Activated CD4-positive, alpha-beta T cell treated with anti-CD3 and anti-CD28 coated beads, Interleukin-2, amount 10 ng/mL, durations not matched to agents 24 days and 14 days (primary cell): Measurements from ENCODE around the gene DHTKD1. TPM values are rescaled to one million over a fixed set of nuclear protein-coding genes. Genes with fewer than 3 reads are reported as not detected.
"Not testable (repeated sequence)": the region's sequence is repeated elsewhere in the genome, so short reads cannot be mapped to it uniquely, and the experiment has no call there.

Experiments used
- DNase-seq: peaks from one replicate; pipeline ENCODE4 v3.0.0; 2022
- H3K27ac Mint-ChIP-seq: one replicate; pipeline ENCODE4 v1.8.0; 2022; ENCODE audit warnings: mild to moderate bottlenecking, mixed read lengths
- H3K27me3 Mint-ChIP-seq: one replicate; pipeline ENCODE4 v1.8.0; 2022; ENCODE audit warnings: mixed read lengths
- H3K36me3 Mint-ChIP-seq: one replicate; pipeline ENCODE4 v1.8.0; 2022; ENCODE audit warnings: low read depth, mild to moderate bottlenecking, mixed read lengths
- H3K4me1 Mint-ChIP-seq: one replicate; pipeline ENCODE4 v1.8.0; 2021; ENCODE audit warnings: mixed read lengths
- H3K4me3 Mint-ChIP-seq: one replicate; pipeline ENCODE4 v1.8.0; 2022; ENCODE audit warnings: mild to moderate bottlenecking, moderate library complexity, mixed read lengths
- H3K9me3 Mint-ChIP-seq: one replicate; pipeline ENCODE4 v1.8.0; 2021; ENCODE audit warnings: mixed read lengths
- intact Hi-C: fragments of 100-400 bp; cut with micrococcal nuclease; formaldehyde crosslinking; loops from one replicate; pipeline ENCODE4 v1.15.1; 2023
- total RNA-seq: library from RNA; stranded (reverse); gene quantifications from 2 replicates; pipeline ENCODE4 v1.2.3, GENCODE V29; 2022

Gene DHTKD1
- total RNA-seq, 1 donor from 2014 or later: 21.6 TPM

DNA sequence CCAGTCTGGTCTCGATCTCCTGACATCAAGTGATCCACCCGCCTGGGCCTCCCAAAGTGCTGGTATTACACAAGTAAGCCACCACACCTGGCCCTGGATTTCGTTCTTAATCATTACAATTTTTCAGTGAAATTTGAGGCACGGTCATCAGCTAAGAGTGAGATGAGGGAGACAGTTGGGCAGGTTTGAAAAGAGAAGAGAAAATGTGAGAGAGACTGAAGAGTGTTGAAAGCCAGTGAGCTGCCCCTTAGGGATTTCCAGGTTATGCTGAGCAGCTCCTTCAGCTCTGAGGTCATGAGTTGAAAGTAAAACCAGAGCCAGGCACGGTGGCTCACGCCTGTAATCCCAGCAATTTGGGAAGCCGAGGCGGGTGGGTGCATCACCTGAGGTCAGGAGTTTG lies 20.2 kb upstream of the DHTKD1 start:
- no peak for DNase-seq
- no peaks in the 10 kb centered on the region for H3K36me3 Mint-ChIP-seq

DNA sequence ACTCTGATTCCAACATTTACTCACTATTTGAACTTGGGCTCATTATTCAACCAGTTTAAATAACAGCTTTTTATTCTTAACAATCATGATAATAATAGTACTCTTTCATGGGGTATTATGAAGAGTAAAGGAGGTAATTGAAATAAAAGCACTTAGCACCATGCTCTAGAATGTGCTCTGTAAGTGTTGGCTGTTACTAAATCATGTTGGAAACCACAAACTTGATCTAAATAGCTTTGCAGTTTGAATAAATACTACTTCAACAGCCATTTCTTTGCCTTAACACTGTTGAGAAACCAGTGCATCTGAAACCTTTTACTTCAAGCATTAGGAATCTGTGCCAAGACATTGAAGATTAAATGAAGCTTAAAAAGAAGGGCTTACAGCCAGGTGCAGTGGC lies 18.2 kb upstream of the DHTKD1 start:
- Mint-ChIP-seq H3K27me3 (peaks cover 4% of the 10 kb centered on the region), H3K27ac (no peak overlapping the region), H3K4me3 (no peak overlapping the region), H3K9me3 (no peaks in the 10 kb centered on the region), H3K4me1 (peaks cover 4% of the 10 kb centered on the region), H3K36me3 (no peaks in the 10 kb centered on the region)
- no peak for DNase-seq
- intact Hi-C loops: no loop called here

More for the DNA sequence above, 20.2 kb upstream of the DHTKD1 start:
- no peak overlapping the region for H3K4me3 Mint-ChIP-seq
- H3K27ac Mint-ChIP-seq: no peak overlapping the region
- H3K27me3 Mint-ChIP-seq: peaks cover 4% of the 10 kb centered on the region
- no peaks in the 10 kb centered on the region for H3K9me3 Mint-ChIP-seq
- intact Hi-C loops: loop anchor here (10.0 kb wide), 1 partner anchor 874 kb away; no protein-coding TSS in a partner anchor
- peaks cover 6% of the 10 kb centered on the region for H3K4me1 Mint-ChIP-seq

DNA sequence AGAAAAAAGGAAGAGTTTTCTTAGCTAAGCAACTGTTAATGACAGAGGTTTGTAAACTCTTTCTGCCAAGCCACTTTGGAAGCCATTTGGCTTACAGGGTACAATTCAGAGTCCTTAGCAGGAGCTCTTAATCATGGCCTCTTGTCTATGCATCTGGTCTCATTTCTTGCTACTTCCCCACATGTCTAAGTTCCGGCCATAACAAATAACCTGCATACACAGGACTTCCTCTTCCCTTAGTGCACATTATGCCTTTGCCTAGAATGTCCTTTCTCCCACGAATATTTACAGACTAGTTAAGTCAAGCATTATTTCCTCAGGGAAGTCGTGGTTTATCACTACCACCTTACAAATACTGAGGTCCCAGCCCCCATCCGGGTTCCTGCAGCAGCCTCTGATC lies 17.5 kb upstream of the DHTKD1 start:
- no peaks in the 10 kb centered on the region for H3K9me3 Mint-ChIP-seq
- H3K36me3 Mint-ChIP-seq: no peaks in the 10 kb centered on the region
- H3K27me3 Mint-ChIP-seq: peaks cover 4% of the 10 kb centered on the region
- no peak overlapping the region for H3K4me3 Mint-ChIP-seq
- intact Hi-C loops: no loop called here
- H3K4me1 Mint-ChIP-seq: peaks cover 4% of the 10 kb centered on the region
- H3K27ac Mint-ChIP-seq: no peak overlapping the region
- no peak for DNase-seq

DNA sequence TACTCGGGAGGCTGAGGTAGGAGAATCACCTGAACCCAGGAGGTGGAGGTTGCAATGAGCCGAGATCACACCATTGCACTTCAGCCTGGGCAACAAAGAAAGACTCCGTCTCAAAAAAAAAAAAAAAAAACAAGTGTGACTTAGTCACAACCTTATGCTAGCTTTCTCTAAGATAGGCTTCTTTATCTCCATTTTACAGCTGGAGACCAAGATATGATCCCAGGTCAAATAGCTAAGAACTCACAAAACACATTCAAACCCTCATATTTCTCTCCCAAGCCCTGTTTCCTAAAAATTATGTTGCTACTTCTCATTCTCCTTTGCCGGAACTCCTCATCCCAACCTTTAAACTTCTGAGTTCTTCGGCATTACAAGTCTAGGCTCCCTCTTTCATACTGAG lies 13.0 kb upstream of the DHTKD1 start:
- Mint-ChIP-seq H3K4me1 (peaks cover 2% of the 10 kb centered on the region), H3K36me3 (no peaks in the 10 kb centered on the region), H3K4me3 (no peak overlapping the region), H3K27ac (no peak overlapping the region), H3K27me3 (no peaks in the 10 kb centered on the region), H3K9me3 (no peaks in the 10 kb centered on the region)
- intact Hi-C loops: no loop called here
- DNase-seq: no peak

DNA sequence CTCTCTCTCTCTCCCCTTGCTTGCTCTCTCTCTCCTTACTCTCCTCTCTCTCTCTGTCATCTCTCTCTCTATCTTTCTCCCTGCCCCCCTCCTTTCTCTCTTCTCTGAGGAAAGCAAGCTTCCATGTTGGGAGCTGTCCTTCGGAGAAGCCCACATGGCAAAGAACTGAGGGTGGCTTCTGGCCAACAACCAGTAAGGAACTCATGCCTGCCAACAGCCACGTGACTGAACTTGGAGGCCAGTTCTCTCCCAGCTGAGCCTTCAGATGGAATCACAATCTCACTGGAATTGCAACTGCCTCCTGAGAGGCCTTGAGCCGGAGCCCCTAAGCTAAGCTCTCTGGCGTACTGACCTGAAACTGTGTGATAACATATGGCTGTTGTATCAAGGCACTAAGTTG lies 12.0 kb upstream of the DHTKD1 start:
- no peaks in the 10 kb centered on the region for H3K4me1 Mint-ChIP-seq
- no peak for DNase-seq

DNA sequence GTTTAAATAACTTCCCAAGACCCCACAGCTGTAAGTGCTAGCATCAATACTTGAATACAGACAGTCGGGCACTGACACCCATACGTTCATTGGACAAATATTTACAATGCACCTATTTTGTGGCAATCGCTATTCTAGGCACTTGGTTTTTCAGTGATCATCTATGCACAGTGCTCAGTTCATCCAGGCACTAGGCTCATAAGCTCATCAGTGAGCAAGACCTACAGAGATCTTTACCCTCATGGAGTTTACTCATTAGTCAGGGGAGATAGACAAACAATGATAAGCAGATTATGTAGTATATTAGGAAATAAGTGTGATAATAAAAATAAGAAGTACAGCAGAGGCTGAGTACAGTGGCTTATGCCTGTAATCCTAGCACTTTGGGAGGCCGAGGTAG lies 7.6 kb upstream of the DHTKD1 start:
- H3K9me3 Mint-ChIP-seq: no peaks in the 10 kb centered on the region
- no peak overlapping the region for H3K27ac Mint-ChIP-seq
- H3K4me1 Mint-ChIP-seq: no peaks in the 10 kb centered on the region
- no peak for DNase-seq
- intact Hi-C loops: no loop called here
- H3K36me3 Mint-ChIP-seq: no peaks in the 10 kb centered on the region
- no peaks in the 10 kb centered on the region for H3K27me3 Mint-ChIP-seq
- H3K4me3 Mint-ChIP-seq: no peak overlapping the region

More for the DNA sequence above, 12.0 kb upstream of the DHTKD1 start:
- no peaks in the 10 kb centered on the region for H3K27me3 Mint-ChIP-seq
- H3K27ac Mint-ChIP-seq: no peak overlapping the region
- intact Hi-C loops: no loop called here
- no peaks in the 10 kb centered on the region for H3K9me3 Mint-ChIP-seq
- H3K4me3 Mint-ChIP-seq: no peak overlapping the region
- H3K36me3 Mint-ChIP-seq: no peaks in the 10 kb centered on the region

DNA sequence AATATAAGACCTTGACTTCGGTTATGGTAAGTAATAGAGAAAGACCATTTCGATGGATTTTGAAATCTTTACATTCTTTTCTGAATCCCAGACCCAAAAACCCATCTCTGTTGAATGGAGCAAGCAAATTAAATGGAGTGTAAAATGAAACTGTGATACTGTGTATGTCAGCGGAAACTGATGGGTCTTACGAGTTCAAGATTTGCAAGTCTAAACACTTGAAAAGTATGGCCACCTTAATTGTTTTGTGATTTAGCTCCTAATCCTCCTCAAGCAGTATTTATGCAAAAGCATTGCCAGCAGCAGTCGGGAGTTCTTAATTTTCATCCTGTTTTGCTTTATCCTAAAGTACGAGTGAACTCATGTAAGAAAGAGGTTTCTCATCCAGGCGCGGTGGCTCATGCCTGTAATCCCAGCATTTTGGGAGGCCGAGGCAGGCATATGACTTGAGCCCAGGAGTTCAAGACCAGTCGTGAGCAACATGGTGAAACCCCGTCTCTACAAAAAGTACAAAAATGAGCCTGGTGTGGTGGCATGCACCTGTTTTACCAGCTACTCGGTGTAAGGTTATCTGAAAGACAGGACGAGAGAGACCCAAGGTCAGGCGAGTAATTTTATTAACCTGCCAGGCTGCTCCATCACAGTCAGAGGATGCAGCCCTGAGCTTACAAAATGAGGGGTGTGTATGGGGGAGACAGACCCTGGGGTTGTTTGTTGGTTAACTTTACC lies 5.8 kb upstream of the DHTKD1 start:
- Mint-ChIP-seq H3K36me3 (no peaks in the 10 kb centered on the region), H3K27ac (no peak overlapping the region), H3K4me1 (no peaks in the 10 kb centered on the region), H3K9me3 (no peaks in the 10 kb centered on the region), H3K27me3 (no peaks in the 10 kb centered on the region), H3K4me3 (no peak overlapping the region)
- no peak for DNase-seq
- intact Hi-C loops: no loop called here

DNA sequence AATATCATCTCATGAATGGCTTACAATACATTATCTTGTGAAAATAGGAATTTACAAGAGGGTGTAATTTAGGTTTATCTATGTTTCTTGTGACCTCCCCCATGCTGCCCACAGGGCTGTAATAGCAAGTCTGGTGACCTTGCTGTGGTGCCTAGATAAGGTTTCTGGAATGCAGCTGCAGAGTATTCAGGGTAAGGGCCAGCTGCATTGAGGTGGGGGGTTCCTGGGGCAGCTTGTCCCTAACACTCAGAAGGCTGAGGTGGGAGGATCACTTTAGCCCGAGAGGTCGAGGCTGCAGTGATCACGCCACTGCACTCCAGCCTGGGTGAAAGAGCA lies 5.3 kb upstream of the DHTKD1 start:
- Mint-ChIP-seq H3K4me1 (peaks cover 3% of the 10 kb centered on the region), H3K9me3 (no peaks in the 10 kb centered on the region), H3K27ac (no peak overlapping the region), H3K27me3 (no peaks in the 10 kb centered on the region), H3K36me3 (no peaks in the 10 kb centered on the region), H3K4me3 (no peak overlapping the region)
- DNase-seq: no peak
- intact Hi-C loops: no loop called here

DNA sequence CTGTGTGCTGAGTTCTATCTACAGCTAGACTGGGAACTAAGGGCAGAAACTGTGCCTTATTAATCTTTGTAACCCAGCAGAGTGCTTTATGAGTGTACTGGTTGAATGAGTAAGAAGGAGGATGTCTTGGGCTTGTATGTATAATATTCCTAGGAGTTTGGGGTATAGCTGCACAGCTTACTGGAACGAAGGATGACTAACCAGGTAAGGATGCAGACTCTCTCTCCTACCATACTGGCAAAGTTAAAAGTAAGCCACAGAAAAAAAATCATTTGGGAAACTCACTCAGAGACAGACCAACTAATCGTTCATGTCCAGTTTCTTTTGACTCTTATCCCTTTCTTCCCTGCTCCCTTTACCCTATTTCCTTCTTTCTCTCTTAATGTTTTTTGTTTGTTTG lies 1.4 kb upstream of the DHTKD1 start:
- H3K27me3 Mint-ChIP-seq: no peaks in the 10 kb centered on the region
- H3K9me3 Mint-ChIP-seq: no peaks in the 10 kb centered on the region
- DNase-seq: no peak
- intact Hi-C loops: no loop called here
- peaks cover 17% of the 10 kb centered on the region for H3K4me1 Mint-ChIP-seq
- H3K4me3 Mint-ChIP-seq: no peak overlapping the region
- H3K36me3 Mint-ChIP-seq: no peaks in the 10 kb centered on the region
- H3K27ac Mint-ChIP-seq: no peak overlapping the region

DNA sequence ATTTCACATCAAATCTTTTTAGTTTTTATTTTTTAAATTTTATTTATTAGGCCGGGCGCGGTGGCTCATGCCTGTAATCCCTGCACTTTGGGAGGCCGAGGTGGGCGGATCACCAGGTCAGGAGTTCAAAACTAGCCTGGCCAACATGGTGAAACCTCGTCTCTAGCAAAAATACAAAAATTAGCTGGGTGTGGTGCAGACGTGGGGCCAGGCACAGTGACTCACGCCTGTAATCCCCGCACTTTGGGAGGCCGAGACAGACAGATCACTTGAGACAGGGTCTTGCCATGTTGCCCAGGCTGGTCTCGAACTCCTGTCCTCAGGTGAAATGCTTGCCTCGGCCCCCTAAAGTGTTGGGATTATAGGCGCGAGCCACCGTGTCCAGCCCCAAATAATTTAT lies 2.7 kb downstream of the DHTKD1 start:
- H3K9me3 Mint-ChIP-seq, DNase-seq, H3K36me3 Mint-ChIP-seq, intact Hi-C loops, H3K27me3 Mint-ChIP-seq, H3K27ac Mint-ChIP-seq, H3K4me3 Mint-ChIP-seq: not testable (repeated sequence)
- peaks cover 24% of the 10 kb centered on the region for H3K4me1 Mint-ChIP-seq

DNA sequence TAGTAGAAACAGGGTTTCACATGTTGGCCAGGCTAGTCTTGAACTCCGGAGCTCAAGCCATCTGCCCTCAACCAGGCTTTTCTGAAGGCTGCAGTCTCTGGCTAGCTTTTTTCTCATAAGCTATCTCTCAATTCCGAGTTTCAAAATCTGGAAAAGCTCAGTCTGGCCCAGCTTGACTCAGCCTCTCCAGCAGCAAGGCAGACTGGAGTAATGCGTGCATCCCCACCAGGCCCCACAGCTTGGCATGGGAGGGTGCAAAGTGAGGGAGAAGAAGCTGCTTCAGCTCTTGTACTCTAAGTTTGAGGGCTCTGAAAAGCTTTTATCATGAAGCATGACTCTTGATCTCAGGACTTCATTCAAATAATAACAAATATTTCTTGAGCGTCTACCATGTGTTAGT lies 4.8 kb downstream of the DHTKD1 start:
- no peaks in the 10 kb centered on the region for H3K9me3 Mint-ChIP-seq
- H3K27ac Mint-ChIP-seq: no peak overlapping the region
- intact Hi-C loops: no loop called here
- DNase-seq: no peak
- H3K4me1 Mint-ChIP-seq: peaks cover 23% of the 10 kb centered on the region
- peaks cover 11% of the 10 kb centered on the region for H3K36me3 Mint-ChIP-seq
- H3K27me3 Mint-ChIP-seq: no peaks in the 10 kb centered on the region
- H3K4me3 Mint-ChIP-seq: no peak overlapping the region

DNA sequence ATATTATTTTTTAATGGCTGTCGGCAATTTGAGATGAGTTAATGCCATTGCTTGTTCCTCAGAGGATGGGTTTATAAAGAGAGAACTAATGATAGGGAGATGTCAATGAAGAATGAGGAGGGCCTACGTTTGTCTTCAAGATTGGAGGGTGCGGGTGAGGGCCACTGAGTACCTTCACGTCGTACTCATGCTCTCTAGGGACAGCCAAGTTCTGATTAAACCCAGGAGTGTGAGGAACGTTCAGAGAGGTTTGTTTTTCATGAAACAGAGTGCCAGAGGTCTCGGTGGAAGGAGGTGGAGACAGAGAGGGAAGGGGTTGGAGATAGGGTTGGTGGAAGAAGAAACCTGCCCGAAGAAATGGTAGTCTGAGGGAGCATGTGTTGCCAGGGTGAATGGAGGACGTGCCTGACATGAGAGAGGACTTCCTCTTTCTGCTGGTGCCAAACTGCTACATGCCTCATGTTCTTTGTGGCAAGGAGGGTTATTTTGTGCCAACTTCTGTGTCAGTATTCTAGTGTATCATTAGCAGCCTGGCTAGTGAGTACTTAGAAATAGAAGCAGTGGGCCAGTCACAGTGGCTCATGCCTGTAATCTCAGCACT lies 8.9 kb downstream of the DHTKD1 start:
- peaks cover 9% of the 10 kb centered on the region for H3K4me1 Mint-ChIP-seq
- peak overlapping the region; percentile 39 for H3K27ac Mint-ChIP-seq
- no peaks in the 10 kb centered on the region for H3K9me3 Mint-ChIP-seq

DNA sequence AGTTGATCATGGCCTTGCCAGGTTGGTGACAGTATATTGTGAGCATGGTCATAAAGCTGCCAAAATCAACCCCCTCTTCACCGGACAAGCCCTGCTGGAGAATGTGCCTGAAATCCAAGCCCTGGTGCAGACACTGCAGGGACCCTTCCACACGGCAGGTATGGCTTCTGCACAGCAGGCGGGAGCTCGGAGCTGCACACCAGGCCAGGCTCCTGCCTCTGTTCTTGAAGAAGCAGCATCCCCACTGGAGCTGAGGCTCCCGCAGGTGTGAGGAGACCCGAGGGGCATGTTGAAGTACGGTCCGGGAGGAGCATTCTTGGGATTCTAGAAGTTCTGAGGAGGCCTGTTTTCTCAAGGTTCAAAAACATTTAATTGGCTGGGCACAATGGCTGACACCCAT lies 12.7 kb downstream of the DHTKD1 start:
- H3K27ac Mint-ChIP-seq: no peak overlapping the region
- H3K4me3 Mint-ChIP-seq: no peak overlapping the region
- no peaks in the 10 kb centered on the region for H3K27me3 Mint-ChIP-seq
- H3K36me3 Mint-ChIP-seq: peaks cover 29% of the 10 kb centered on the region
- H3K4me1 Mint-ChIP-seq: peaks cover 4% of the 10 kb centered on the region
- no peak for DNase-seq
- H3K9me3 Mint-ChIP-seq: no peaks in the 10 kb centered on the region
- intact Hi-C loops: no loop called here

More for the DNA sequence above, 8.9 kb downstream of the DHTKD1 start:
- intact Hi-C loops: no loop called here
- H3K27me3 Mint-ChIP-seq: no peaks in the 10 kb centered on the region
- DNase-seq: no peak
- H3K4me3 Mint-ChIP-seq: no peak overlapping the region
- H3K36me3 Mint-ChIP-seq: peaks cover 23% of the 10 kb centered on the region

DNA sequence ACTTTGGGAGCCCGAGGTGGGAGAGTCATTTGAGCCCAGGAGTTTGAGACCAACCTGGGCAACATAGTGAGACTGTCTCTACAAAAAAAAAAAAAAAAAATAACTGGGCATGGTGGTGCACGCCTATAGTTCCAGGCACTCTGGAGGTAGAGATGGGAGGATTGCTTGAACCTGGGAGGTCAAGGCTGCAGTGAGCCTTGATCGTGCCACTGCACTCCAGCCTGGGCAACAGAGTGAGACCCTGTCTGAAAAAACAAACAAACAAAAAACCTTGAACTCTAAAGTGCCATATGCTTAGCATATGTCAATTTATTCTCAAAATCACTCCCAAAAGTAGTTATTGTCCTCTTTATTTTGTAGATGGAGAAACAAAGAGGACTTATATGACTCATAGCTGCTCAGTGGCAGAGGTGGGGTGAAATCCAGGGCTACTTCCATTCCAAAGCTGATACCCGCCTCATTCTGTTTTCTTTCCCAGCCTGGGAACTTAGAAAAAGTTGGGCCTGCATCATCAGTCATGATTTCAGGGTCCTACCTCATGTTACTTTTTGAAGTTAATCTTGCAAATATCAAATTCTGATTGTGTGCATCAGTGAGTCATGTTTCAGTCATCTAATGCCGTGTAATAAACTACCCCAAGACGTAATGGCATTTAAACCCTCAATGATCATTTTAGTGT lies 13.3 kb downstream of the DHTKD1 start:
- intact Hi-C loops: no loop called here
- peaks cover 4% of the 10 kb centered on the region for H3K4me1 Mint-ChIP-seq
- H3K27me3 Mint-ChIP-seq: no peaks in the 10 kb centered on the region
- no peak for DNase-seq
- no peak overlapping the region for H3K27ac Mint-ChIP-seq
- H3K4me3 Mint-ChIP-seq: no peak overlapping the region
- peaks cover 32% of the 10 kb centered on the region for H3K36me3 Mint-ChIP-seq
- no peaks in the 10 kb centered on the region for H3K9me3 Mint-ChIP-seq
